ENCODE data around the gene HACL1.
A peak's percentile ranks its signal among the peaks of the same experiment; 100 is the strongest.

HACL1 gene

DNA sequence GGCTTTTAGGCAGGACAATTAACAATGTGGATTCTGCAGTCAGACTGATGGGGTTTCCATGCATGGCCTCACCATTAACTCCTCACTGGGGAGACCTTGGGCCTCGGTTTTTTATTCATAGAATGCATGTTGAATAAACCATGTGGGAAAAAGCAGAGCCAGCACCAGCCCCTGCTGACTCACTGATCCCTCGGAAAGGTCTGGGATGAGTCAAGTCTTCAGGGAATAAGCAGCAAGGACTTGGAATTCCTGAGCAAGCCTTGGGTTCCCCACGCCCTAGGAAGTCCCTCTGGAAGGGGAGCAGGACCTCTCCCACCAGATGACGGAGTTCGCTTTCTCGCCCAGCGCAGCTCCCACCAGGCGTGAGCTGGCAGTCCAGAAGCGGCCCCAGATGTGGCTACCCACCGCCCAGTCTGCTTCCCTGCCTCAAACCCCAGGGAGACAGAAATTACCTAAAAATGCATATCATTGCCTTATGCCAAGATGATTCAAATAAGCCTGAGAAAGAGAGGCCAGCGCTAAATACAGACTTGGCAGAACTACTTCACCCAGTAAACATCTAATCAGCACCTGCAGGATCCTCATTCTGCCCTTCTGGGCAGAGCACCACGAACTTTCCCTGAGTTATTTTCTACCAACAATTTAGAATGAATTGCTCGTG is 45.6 kb upstream of the HACL1 start:
- Histone ChIP-seq H3K27ac (ENCODE audit: poor library complexity, severe bottlenecking) (peak overlapping the region; percentile 99), H3K9me3 (ENCODE audit: severe bottlenecking) (no peaks in the 10 kb centered on the region), H3K27me3 (ENCODE audit: insufficient read depth, poor library complexity, severe bottlenecking) (no peaks in the 10 kb centered on the region), H3K36me3 (ENCODE audit: low read depth) (no peaks in the 10 kb centered on the region), H3K4me1 (ENCODE audit: insufficient read depth, poor library complexity, severe bottlenecking) (peaks cover 34% of the 10 kb centered on the region), H3K4me3 (ENCODE audit: severe bottlenecking) (no peak overlapping the region)
- DNase-seq (ENCODE audit: low spot score) = peak; percentile 94
- TF ChIP-seq, protein P1, sequence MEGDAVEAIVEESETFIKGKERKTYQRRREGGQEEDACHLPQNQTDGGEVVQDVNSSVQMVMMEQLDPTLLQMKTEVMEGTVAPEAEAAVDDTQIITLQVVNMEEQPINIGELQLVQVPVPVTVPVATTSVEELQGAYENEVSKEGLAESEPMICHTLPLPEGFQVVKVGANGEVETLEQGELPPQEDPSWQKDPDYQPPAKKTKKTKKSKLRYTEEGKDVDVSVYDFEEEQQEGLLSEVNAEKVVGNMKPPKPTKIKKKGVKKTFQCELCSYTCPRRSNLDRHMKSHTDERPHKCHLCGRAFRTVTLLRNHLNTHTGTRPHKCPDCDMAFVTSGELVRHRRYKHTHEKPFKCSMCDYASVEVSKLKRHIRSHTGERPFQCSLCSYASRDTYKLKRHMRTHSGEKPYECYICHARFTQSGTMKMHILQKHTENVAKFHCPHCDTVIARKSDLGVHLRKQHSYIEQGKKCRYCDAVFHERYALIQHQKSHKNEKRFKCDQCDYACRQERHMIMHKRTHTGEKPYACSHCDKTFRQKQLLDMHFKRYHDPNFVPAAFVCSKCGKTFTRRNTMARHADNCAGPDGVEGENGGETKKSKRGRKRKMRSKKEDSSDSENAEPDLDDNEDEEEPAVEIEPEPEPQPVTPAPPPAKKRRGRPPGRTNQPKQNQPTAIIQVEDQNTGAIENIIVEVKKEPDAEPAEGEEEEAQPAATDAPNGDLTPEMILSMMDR (IDR thresholded peaks at IDR 0.05; ENCODE audit: poor library complexity, severe bottlenecking) = no peak
- peak; percentile 85 for ATAC-seq (ENCODE audit: low read depth)

DNA sequence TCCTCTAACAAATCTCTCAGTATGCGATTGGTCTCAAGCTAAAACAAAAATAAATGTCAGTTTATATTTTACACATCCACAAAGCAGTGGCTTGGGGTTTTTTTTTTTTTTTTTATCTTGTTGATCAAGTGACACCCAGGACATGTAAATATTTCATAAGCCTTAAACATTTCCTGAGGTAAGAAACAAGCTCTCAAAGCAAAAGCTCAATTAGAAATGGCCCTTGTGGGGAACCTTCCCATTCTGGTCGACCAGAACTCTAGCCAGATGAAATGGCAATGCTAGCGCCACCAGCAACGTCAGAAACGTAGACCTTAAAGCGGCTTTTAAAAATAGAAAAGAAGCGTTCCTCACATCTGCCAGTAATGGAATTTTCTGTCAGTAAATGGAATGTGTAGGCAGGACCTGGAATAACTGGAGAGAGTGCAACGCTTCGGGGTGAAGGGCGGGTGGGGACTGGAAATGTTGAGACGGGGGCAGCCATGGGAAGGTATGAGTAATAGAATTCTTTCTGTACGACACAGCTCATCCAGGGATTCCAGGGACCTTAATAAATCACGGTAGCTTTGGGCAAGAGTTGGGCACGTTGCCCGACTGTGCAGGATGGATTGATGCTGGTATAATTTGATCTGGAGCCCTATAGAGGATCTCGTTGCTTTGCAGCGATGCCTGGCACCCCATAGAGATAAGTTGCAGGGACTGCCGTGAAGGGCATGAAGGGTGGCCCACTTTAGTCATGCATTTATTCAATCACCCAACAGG is 44.6 kb upstream of the HACL1 start:
- ATAC-seq (ENCODE audit: low read depth) (peak; percentile 81), DNase-seq (ENCODE audit: low spot score) (peak; percentile 92)
- peak overlapping the region; percentile 99 for H3K27ac ChIP-seq (ENCODE audit: poor library complexity, severe bottlenecking)
- H3K4me1 ChIP-seq (ENCODE audit: insufficient read depth, poor library complexity, severe bottlenecking) = peaks cover 34% of the 10 kb centered on the region
- H3K27me3 ChIP-seq (ENCODE audit: insufficient read depth, poor library complexity, severe bottlenecking) = no peaks in the 10 kb centered on the region
- TF ChIP-seq, protein P1 (IDR thresholded peaks at IDR 0.05; ENCODE audit: poor library complexity, severe bottlenecking) = no peak
- no peaks in the 10 kb centered on the region for H3K36me3 ChIP-seq (ENCODE audit: low read depth)
- H3K9me3 ChIP-seq (ENCODE audit: severe bottlenecking) = no peaks in the 10 kb centered on the region
- H3K4me3 ChIP-seq (ENCODE audit: severe bottlenecking) = no peak overlapping the region

GRCh38 chr3:15645246-15645645 is 43.9 kb upstream of the HACL1 start:
- no peaks in the 10 kb centered on the region for H3K36me3 ChIP-seq (ENCODE audit: low read depth)
- H3K4me3 ChIP-seq (ENCODE audit: severe bottlenecking) = no peak overlapping the region
- DNase-seq (ENCODE audit: low spot score) = no peak
- H3K4me1 ChIP-seq (ENCODE audit: insufficient read depth, poor library complexity, severe bottlenecking) = peaks cover 34% of the 10 kb centered on the region
- no peak for ATAC-seq (ENCODE audit: low read depth)
- TF ChIP-seq, protein P1 (IDR thresholded peaks at IDR 0.05; ENCODE audit: poor library complexity, severe bottlenecking) = no peak
- H3K27ac ChIP-seq (ENCODE audit: poor library complexity, severe bottlenecking) = peak overlapping the region; percentile 99
- H3K27me3 ChIP-seq (ENCODE audit: insufficient read depth, poor library complexity, severe bottlenecking) = no peaks in the 10 kb centered on the region
- no peaks in the 10 kb centered on the region for H3K9me3 ChIP-seq (ENCODE audit: severe bottlenecking)

GRCh38 chr3:15638891-15639262 is 37.5 kb upstream of the HACL1 start:
- H3K4me1 ChIP-seq (ENCODE audit: insufficient read depth, poor library complexity, severe bottlenecking) = peaks cover 24% of the 10 kb centered on the region
- ATAC-seq (ENCODE audit: low read depth) = no peak
- H3K4me3 ChIP-seq (ENCODE audit: severe bottlenecking) = no peak overlapping the region
- H3K27ac ChIP-seq (ENCODE audit: poor library complexity, severe bottlenecking) = peak overlapping the region; percentile 95
- no peaks in the 10 kb centered on the region for H3K9me3 ChIP-seq (ENCODE audit: severe bottlenecking)
- TF ChIP-seq, protein P1 (IDR thresholded peaks at IDR 0.05; ENCODE audit: poor library complexity, severe bottlenecking) = no peak
- H3K36me3 ChIP-seq (ENCODE audit: low read depth) = no peaks in the 10 kb centered on the region
- H3K27me3 ChIP-seq (ENCODE audit: insufficient read depth, poor library complexity, severe bottlenecking) = no peaks in the 10 kb centered on the region
- no peak for DNase-seq (ENCODE audit: low spot score)
